IMR-90 (cell line): ENCODE measurements around the gene IQSEC1. TPM values are rescaled to one million over a fixed set of nuclear protein-coding genes. Genes with fewer than 3 reads are reported as not detected.

Experiments
- ATAC-seq: fragments of 200-7000 bp; cut with Tn5 transposase; 2 replicates; pipeline ENCODE4 v1.9.1; 2020; ENCODE audit warnings: low read depth, mild to moderate bottlenecking, moderate library complexity
- BruUV-seq: library from RNA; stranded (reverse); fragments of 400-500 nt; replicated peaks from 2 replicates; lab custom pipeline; 2021; lab: Mats Ljungman, UMichigan
- CTCF ChIA-PET: fragments of 300-600 bp; formaldehyde crosslinking; extraction: SDS; loops from one replicate; lab custom pipeline; 2021; ENCODE audit warnings: antibody characterized with exemption; lab: Yijun Ruan, JAX
- POLR2A ChIA-PET: fragments of 300-600 bp; sonication (Branson Sonifier 250); formaldehyde crosslinking; loops from one replicate; lab custom pipeline; 2022; ENCODE audit warnings: antibody characterized with exemption; ENCODE audit not compliant: unreplicated experiment; lab: Charles Lee
- DNase-seq: peaks from one replicate; pipeline ENCODE4 v3.0.0; 2013
- H2AFZ ChIP-seq: replicated peaks from 2 replicates; pipeline ENCODE3; 2013; ENCODE audit warnings: low read length, mild to moderate bottlenecking; ENCODE audit not compliant: poor library complexity
- H2AK5ac ChIP-seq: 2 replicates; pipeline ENCODE4 v1.6.1; 2013; ENCODE audit warnings: low read depth, low read length, inconsistent platforms
- H2AK9ac ChIP-seq: replicated peaks from 2 replicates; pipeline ENCODE3; 2013; ENCODE audit warnings: mild to moderate bottlenecking, low read depth, low read length, moderate library complexity; ENCODE audit not compliant: poor library complexity
- H2BK120ac ChIP-seq: 2 replicates; pipeline ENCODE4 v1.6.1; 2013; ENCODE audit warnings: low read depth, low read length, inconsistent platforms
- H2BK15ac ChIP-seq: 3 replicates; pipeline ENCODE4 v1.6.1; 2013; ENCODE audit warnings: low read depth, low read length, inconsistent platforms
- H2BK20ac ChIP-seq: 2 replicates; pipeline ENCODE4 v1.6.1; 2013; ENCODE audit warnings: low read depth, mild to moderate bottlenecking, inconsistent platforms, low read length, moderate library complexity
- H2BK5ac ChIP-seq: 2 replicates; pipeline ENCODE4 v1.6.1; 2013; ENCODE audit warnings: mild to moderate bottlenecking, low read depth, low read length, inconsistent platforms; ENCODE audit not compliant: poor library complexity, severe bottlenecking
- H3K14ac ChIP-seq: replicated peaks from 2 replicates; pipeline ENCODE4 v1.6.1; 2013; ENCODE audit warnings: low read depth, low read length, inconsistent platforms
- H3K18ac ChIP-seq: 2 replicates; pipeline ENCODE4 v1.6.1; 2013; ENCODE audit warnings: low read depth, low read length, control low read depth
- H3K23ac ChIP-seq: 2 replicates; pipeline ENCODE4 v1.6.1; 2013; ENCODE audit warnings: low read depth, low read length, inconsistent platforms
- H3K27ac ChIP-seq: 2 replicates; pipeline ENCODE4 v1.5.1; 2013; ENCODE audit warnings: mild to moderate bottlenecking, control low read depth, low read length; ENCODE audit not compliant: insufficient read depth
- H3K27me3 ChIP-seq: 2 replicates; pipeline ENCODE4 v1.6.1; 2013; ENCODE audit warnings: low read length; ENCODE audit not compliant: control insufficient read depth, insufficient read depth
- H3K36me3 ChIP-seq: 2 replicates; pipeline ENCODE4 v1.6.1; 2013; ENCODE audit warnings: low read length, mixed read lengths; ENCODE audit not compliant: control insufficient read depth, insufficient read depth
- H3K4ac ChIP-seq: 2 replicates; pipeline ENCODE4 v1.6.1; 2013; ENCODE audit warnings: low read depth, low read length, inconsistent platforms
- H3K4me1 ChIP-seq: 2 replicates; pipeline ENCODE4 v1.6.1; 2013; ENCODE audit warnings: low read length, mixed read lengths; ENCODE audit not compliant: control insufficient read depth, insufficient read depth
- H3K4me2 ChIP-seq: 2 replicates; pipeline ENCODE4 v1.6.1; 2013; ENCODE audit warnings: low read depth, mild to moderate bottlenecking, control low read depth, low read length, moderate library complexity
- H3K4me3 ChIP-seq: 2 replicates; pipeline ENCODE4 v1.5.1; 2013; ENCODE audit warnings: low read depth, mild to moderate bottlenecking, control low read depth, low read length, moderate library complexity; ENCODE audit not compliant: insufficient read depth
- H3K56ac ChIP-seq: 2 replicates; pipeline ENCODE4 v1.6.1; 2013; ENCODE audit warnings: low read length, inconsistent platforms; ENCODE audit not compliant: insufficient read depth; ENCODE audit errors: extremely low read depth
- H3K79me1 ChIP-seq, 2 experiments: 2 replicates each; pipeline ENCODE4 v1.6.1; 2013; ENCODE audit warnings: low read length in 2 of 2, inconsistent platforms in 1 of 2, low read depth in 1 of 2
- H3K9ac ChIP-seq: 2 replicates; pipeline ENCODE4 v1.6.1; 2013; ENCODE audit warnings: low read depth, low read length, control low read depth
- H3K9me1 ChIP-seq: 2 replicates; pipeline ENCODE4 v1.6.1; 2013; ENCODE audit warnings: low read length, inconsistent platforms; ENCODE audit not compliant: insufficient read depth
- H3K9me3 ChIP-seq: 2 replicates; pipeline ENCODE4 v1.6.1; 2013; ENCODE audit warnings: low read length; ENCODE audit not compliant: control insufficient read depth, insufficient read depth
- H4K20me1 ChIP-seq: 2 replicates; pipeline ENCODE4 v1.6.1; 2013; ENCODE audit warnings: low read length, inconsistent platforms; ENCODE audit not compliant: insufficient read depth
- H4K5ac ChIP-seq: 2 replicates; pipeline ENCODE4 v1.6.1; 2013; ENCODE audit warnings: mild to moderate bottlenecking, low read depth, low read length, control low read depth
- H4K8ac ChIP-seq, 2 experiments: 2 replicates each; pipeline ENCODE4 v1.6.1; 2013; ENCODE audit warnings: low read depth in 2 of 2, low read length in 2 of 2, control low read depth in 1 of 2, inconsistent platforms in 1 of 2
- H4K91ac ChIP-seq: 2 replicates; pipeline ENCODE4 v1.6.1; 2013; ENCODE audit warnings: low read depth, low read length, inconsistent platforms; ENCODE audit not compliant: insufficient read depth
- MAFK ChIP-seq: IDR thresholded peaks from 2 replicates; pipeline ENCODE4 v1.6.1; 2012; ENCODE audit warnings: low read depth, low read length, improper control_type of control experiment
- WGBS, 2 experiments: methylation state at CpG; one replicate each; pipeline versions ENCODE4 v1.1.5 to v1.1.7; 2013; ENCODE audit warnings: missing lambda C conversion rate in 2 of 2; ENCODE audit not compliant: insufficient read length in 1 of 2; ENCODE audit errors: extremely low coverage in 2 of 2; 5-methylcytosine and 5-hydroxymethylcytosine counted together
- dilution Hi-C: fragments of 300-500 bp; cut with HindIII; formaldehyde crosslinking; loops from one replicate; pipeline ENCODE4 v1.14.3; 2018; ENCODE audit warnings: low sequenced_read_pairs; ENCODE audit not compliant: unreplicated experiment
- in situ Hi-C: fragments of 300-500 bp; cut with MboI; formaldehyde crosslinking; loops from 3 replicates; pipeline ENCODE4 v1.14.3; 2019; ENCODE audit warnings: low sequenced_read_pairs, inconsistent platforms, mixed read lengths
- intact Hi-C: fragments of 100-400 bp; cut with micrococcal nuclease; formaldehyde crosslinking; loops from 2 replicates; pipeline ENCODE4 v1.10.0; 2022
- polyA plus RNA-seq, 3 experiments: library from polyadenylated mRNA; depleted of rRNA; stranded (reverse); fragments of >200 nt; gene quantifications; 2 replicates each; pipeline ENCODE4 v1.2.3, GENCODE V29; 2012; ENCODE audit warnings: low replicate concordance in 1 of 3
- total RNA-seq: library from RNA; depleted of rRNA; stranded (reverse); fragments of >200 nt; gene quantifications from 2 replicates; pipeline ENCODE4 v1.2.3, GENCODE V29; 2012

IQSEC1 gene
- total and polyA plus RNA-seq, 2 of the 4 experiments (the other 2 are of a cell fraction), result 5.9 to 11.9 TPM

DNA sequence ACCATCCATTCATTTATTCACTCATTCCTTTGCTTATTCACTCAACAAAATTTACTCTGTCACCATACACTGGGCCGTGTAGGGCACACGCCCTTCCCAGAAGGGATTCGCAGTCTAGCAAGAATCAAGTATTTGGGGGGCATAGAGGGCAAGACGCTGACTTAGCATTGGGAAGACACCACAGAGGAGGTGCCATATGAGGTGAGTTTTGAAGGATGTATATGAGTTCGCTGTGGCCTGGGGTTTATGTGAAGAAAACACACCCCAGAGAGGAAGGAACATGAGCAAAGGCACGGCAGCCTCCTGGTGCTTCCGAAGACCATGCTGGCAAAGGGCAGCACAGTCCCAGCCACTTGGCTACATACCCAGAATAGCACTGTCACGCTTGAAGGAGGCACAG lies 23.1 kb upstream of the IQSEC1 start:
- CTCF ChIA-PET, result no interaction called here

More for the DNA sequence above, 23.1 kb upstream of the IQSEC1 start:
- no peak for DNase-seq
- no peak overlapping the region for H2BK15ac ChIP-seq
- dilution Hi-C loops (no loop called here), intact Hi-C loops (no loop called here), in situ Hi-C loops (no loop called here)
- no peak for ATAC-seq
- H4K20me1 ChIP-seq, result no peaks in the 10 kb centered on the region
- H3K27me3 ChIP-seq, result peaks cover 31% of the 10 kb centered on the region; the same call in 1 of the 2 replicates
- no peak for TF ChIP-seq MAFK
- H3K36me3 ChIP-seq, result no peaks in the 10 kb centered on the region
- H3K4me2 ChIP-seq, result no peak overlapping the region
- H4K8ac ChIP-seq, result no peak overlapping the region
- no peak overlapping the region for H2BK20ac ChIP-seq
- H2BK5ac ChIP-seq, result no peak overlapping the region
- no peak overlapping the region for H3K23ac ChIP-seq
- no peaks in the 10 kb centered on the region for H3K79me1 ChIP-seq
- H3K4ac ChIP-seq, result no peak overlapping the region
- no TSS peak for BruUV-seq
- H4K91ac ChIP-seq, result no peak overlapping the region
- no peak overlapping the region for H2BK120ac ChIP-seq
- H3K9me1 ChIP-seq, result no peaks in the 10 kb centered on the region
- no peak overlapping the region for H3K14ac ChIP-seq
- no peak overlapping the region for H3K27ac ChIP-seq
- WGBS, 2 experiments, result no CpG with 5 or more reads among the region's 8 CpGs
- no peak overlapping the region for H2AK5ac ChIP-seq
- H3K4me3 ChIP-seq, result no peak overlapping the region
- H3K9ac ChIP-seq, result no peak overlapping the region
- H3K4me1 ChIP-seq, result no peaks in the 10 kb centered on the region
- H4K5ac ChIP-seq, result no peak overlapping the region
- no peak overlapping the region for H3K56ac ChIP-seq
- H3K18ac ChIP-seq, result no peak overlapping the region
- H2AFZ ChIP-seq, result no peak overlapping the region
- H2AK9ac ChIP-seq, result no peak overlapping the region
- POLR2A ChIA-PET, result no interaction called here
- no peaks in the 10 kb centered on the region for H3K9me3 ChIP-seq
